ENCODE results near the gene NRDE2. TPM values are rescaled to one million over a fixed set of nuclear protein-coding genes. Genes with fewer than 3 reads are reported as not detected.

Gene NRDE2
- total and polyA plus RNA-seq, 2 of the 4 experiments (the other 2 are of a cell fraction): 4.5 to 9.3 TPM

GRCh38 chr14:90296641-90297040, 35.1 kb downstream of the NRDE2 start:
- no peak overlapping the region for H3K18ac ChIP-seq (ENCODE audit: low read depth, low read length)
- no peak overlapping the region for H2AFZ ChIP-seq (replicated peaks; ENCODE audit: low read length, poor library complexity)
- H3K4me3 ChIP-seq (ENCODE audit: insufficient read depth, low read depth, low read length): no peak overlapping the region
- H3K14ac ChIP-seq (replicated peaks; ENCODE audit: low read depth, low read length): no peak overlapping the region
- no peak overlapping the region for H2BK120ac ChIP-seq (ENCODE audit: low read depth, low read length)
- no TSS peak for BruUV-seq (replicated peaks)
- H3K9me3 ChIP-seq (ENCODE audit: control insufficient read depth, insufficient read depth, low read length): no peaks in the 10 kb centered on the region; the same call in 1 of the 2 replicates
- H2BK20ac ChIP-seq (ENCODE audit: low read depth, low read length): no peak overlapping the region
- H4K91ac ChIP-seq (ENCODE audit: insufficient read depth, low read depth, low read length): no peak overlapping the region
- peaks cover 0 to 10% of the 10 kb centered on the region in 2 experiments; a peak in 3 of 4 replicates for H3K79me1 ChIP-seq (ENCODE audit: low read depth in 1 of 2, low read length in 2 of 2)
- in situ Hi-C loops (cut with MboI; ENCODE audit: low sequenced_read_pairs): loop anchor here (25.0 kb wide), 1 partner anchor 866 kb away; no protein-coding TSS in a partner anchor
- DNase-seq (no peak), ATAC-seq (ENCODE audit: low read depth) (no peak)
- H3K27me3 ChIP-seq (ENCODE audit: control insufficient read depth, insufficient read depth, low read length): no peaks in the 10 kb centered on the region
- H3K27ac ChIP-seq (ENCODE audit: insufficient read depth, low read length): no peak overlapping the region
- no peak overlapping the region for H3K23ac ChIP-seq (ENCODE audit: low read depth, low read length)
- dilution Hi-C loops (cut with HindIII; ENCODE audit: low sequenced_read_pairs, unreplicated experiment): no loop called here
- H4K8ac ChIP-seq (ENCODE audit: low read depth in 2 of 2, low read length in 2 of 2): no peak overlapping the region
- H3K56ac ChIP-seq (ENCODE audit: extremely low read depth, insufficient read depth, low read length): no peak overlapping the region
- H3K36me3 ChIP-seq (ENCODE audit: control insufficient read depth, insufficient read depth, low read length): peaks cover 15% of the 10 kb centered on the region
- H3K4ac ChIP-seq (ENCODE audit: low read depth, low read length): no peak overlapping the region
- no peak overlapping the region for H2BK5ac ChIP-seq (ENCODE audit: low read depth, low read length, poor library complexity, severe bottlenecking)
- intact Hi-C loops (cut with micrococcal nuclease): no loop called here
- TF ChIP-seq, protein P1, sequence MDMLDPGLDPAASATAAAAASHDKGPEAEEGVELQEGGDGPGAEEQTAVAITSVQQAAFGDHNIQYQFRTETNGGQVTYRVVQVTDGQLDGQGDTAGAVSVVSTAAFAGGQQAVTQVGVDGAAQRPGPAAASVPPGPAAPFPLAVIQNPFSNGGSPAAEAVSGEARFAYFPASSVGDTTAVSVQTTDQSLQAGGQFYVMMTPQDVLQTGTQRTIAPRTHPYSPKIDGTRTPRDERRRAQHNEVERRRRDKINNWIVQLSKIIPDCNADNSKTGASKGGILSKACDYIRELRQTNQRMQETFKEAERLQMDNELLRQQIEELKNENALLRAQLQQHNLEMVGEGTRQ (IDR thresholded peaks at IDR 0.05; ENCODE audit: low read depth, low read length): no peak
- TF ChIP-seq SMC3 (IDR thresholded peaks at IDR 0.05; ENCODE audit: low read depth, low read length) (no peak), RAD21 (IDR thresholded peaks at IDR 0.05; ENCODE audit: low read length) (no peak), CHD1 (IDR thresholded peaks at IDR 0.05; ENCODE audit: low read depth, low read length) (no peak), MXI1 (IDR thresholded peaks at IDR 0.05; ENCODE audit: borderline replicate concordance, low read depth, low read length) (no peak), BHLHE40 (IDR thresholded peaks at IDR 0.05; ENCODE audit: low read depth, low read length) (no peak), MAFK (IDR thresholded peaks at IDR 0.05; ENCODE audit: low read depth, low read length) (no peak)
- TF ChIP-seq, protein P2, sequence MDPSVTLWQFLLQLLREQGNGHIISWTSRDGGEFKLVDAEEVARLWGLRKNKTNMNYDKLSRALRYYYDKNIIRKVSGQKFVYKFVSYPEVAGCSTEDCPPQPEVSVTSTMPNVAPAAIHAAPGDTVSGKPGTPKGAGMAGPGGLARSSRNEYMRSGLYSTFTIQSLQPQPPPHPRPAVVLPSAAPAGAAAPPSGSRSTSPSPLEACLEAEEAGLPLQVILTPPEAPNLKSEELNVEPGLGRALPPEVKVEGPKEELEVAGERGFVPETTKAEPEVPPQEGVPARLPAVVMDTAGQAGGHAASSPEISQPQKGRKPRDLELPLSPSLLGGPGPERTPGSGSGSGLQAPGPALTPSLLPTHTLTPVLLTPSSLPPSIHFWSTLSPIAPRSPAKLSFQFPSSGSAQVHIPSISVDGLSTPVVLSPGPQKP (IDR thresholded peaks at IDR 0.05; ENCODE audit: borderline replicate concordance, low read depth, low read length): no peak
- H2BK15ac ChIP-seq (ENCODE audit: low read depth, low read length): no peak overlapping the region
- no peak overlapping the region for H4K5ac ChIP-seq (ENCODE audit: low read depth, low read length)
- 93% methylated on average over 3 of the region's 7 CpGs; no CpG with 5 or more reads in 1 of the 2 experiments for whole genome bisulfite sequencing, 2 experiments (ENCODE audit: extremely low coverage in 2 of 2, insufficient read length in 1 of 2)
- H3K4me1 ChIP-seq (ENCODE audit: control insufficient read depth, insufficient read depth, low read length): peaks cover 3% of the 10 kb centered on the region; the same call in 1 of the 2 replicates
- no peaks in the 10 kb centered on the region for H4K20me1 ChIP-seq (ENCODE audit: insufficient read depth, low read length)
- ChIA-PET POLR2A (ENCODE audit: unreplicated experiment) (no interaction called here), CTCF (no interaction called here)
- H3K9me1 ChIP-seq (ENCODE audit: insufficient read depth, low read length): peaks cover 7% of the 10 kb centered on the region; the same call in 1 of the 2 replicates
- H3K4me2 ChIP-seq (ENCODE audit: low read depth, low read length): no peak overlapping the region
- no peak overlapping the region for H2AK9ac ChIP-seq (replicated peaks; ENCODE audit: low read depth, low read length, poor library complexity)
- no peak overlapping the region for H3K9ac ChIP-seq (ENCODE audit: low read depth, low read length)
- H2AK5ac ChIP-seq (ENCODE audit: low read depth, low read length): no peak overlapping the region

Measured in IMR-90 (cell line).